Urothelium cell line (cell line): ENCODE data around the gene ANXA3.
"Not testable (repeated sequence)": the region's sequence is repeated elsewhere in the genome, so short reads cannot be mapped to it uniquely, and the experiment has no call there.

Source experiments
- DNase-seq: peaks from one replicate; pipeline ENCODE4 v3.0.0; 2011; ENCODE audit warnings: low spot score, mixed read lengths
- FAIRE-seq: peaks from 2 replicates; lab custom pipeline; 2011; peaks lifted over from hg19 to GRCh38; lab: Jason Lieb, UNC

ANXA3 gene, protein sequence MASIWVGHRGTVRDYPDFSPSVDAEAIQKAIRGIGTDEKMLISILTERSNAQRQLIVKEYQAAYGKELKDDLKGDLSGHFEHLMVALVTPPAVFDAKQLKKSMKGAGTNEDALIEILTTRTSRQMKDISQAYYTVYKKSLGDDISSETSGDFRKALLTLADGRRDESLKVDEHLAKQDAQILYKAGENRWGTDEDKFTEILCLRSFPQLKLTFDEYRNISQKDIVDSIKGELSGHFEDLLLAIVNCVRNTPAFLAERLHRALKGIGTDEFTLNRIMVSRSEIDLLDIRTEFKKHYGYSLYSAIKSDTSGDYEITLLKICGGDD

GRCh38 chr4:78551420-78552351 is at the start of gene ANXA3:
TSS of gene ANXA3 (plus strand) at chr4:78551770. CDS start at chr4:78554474, 2,704 bp downstream.
- FAIRE-seq (peak; percentile 27), DNase-seq (peak; percentile 39)

- DNase-seq, FAIRE-seq: not testable (repeated sequence)
Observed at GRCh38 chr4:78506260-78506659, 45.3 kb upstream of the ANXA3 start.

- DNase-seq (no peak), FAIRE-seq (no peak)
Observed at GRCh38 chr4:78509043-78509442, 42.5 kb upstream of the ANXA3 start.

DNA sequence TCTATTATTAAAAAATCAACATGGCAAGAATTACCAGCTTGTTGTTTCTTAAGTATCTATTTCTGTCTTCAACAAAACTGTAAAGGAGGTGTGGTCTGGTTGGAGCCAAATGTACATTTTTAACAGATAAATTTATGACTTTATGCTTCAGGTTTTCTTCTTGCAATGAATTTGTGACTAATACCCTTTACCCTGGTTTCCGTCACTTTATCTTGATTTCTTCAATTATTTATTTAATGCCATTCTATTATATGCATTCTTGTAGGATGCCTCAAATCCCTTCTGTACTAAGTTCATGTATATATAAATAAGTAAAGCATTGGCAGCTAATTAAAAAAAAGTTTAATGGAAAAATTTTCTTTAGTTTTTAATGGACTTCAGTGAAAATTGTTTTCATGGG is 41.5 kb upstream of the ANXA3 start:
- no peak for DNase-seq
- FAIRE-seq, result no peak

- DNase-seq (no peak), FAIRE-seq (no peak)
Observed at GRCh38 chr4:78510681-78511080, 40.9 kb upstream of the ANXA3 start.

DNA sequence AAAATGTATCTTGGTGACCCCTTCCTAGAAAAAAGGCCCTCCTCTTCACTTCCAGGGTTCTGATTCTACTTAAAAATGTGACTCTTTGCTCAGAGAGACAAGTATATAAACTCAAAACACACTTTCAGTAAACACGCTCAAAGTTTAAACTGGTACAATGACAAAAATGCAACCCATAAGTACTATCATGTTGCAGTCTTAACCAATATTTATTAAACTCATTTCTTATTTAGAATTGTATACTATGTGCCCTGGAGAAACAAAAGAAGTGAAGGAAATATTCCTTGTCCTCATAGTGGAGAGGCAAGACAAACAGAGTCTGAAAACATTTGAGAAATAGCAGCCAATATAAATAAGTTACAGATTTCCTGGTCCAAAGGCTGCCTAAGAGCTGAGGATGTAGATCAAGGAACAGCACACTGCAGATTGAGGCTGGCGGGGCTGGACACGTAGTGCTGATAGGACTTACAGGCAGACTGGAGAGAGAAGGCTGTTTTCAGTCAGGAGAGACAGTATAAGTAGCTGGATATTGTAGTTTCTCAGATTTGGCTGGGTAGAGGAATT is 39.1 kb upstream of the ANXA3 start:
- no peak for DNase-seq
- FAIRE-seq, result no peak

DNA sequence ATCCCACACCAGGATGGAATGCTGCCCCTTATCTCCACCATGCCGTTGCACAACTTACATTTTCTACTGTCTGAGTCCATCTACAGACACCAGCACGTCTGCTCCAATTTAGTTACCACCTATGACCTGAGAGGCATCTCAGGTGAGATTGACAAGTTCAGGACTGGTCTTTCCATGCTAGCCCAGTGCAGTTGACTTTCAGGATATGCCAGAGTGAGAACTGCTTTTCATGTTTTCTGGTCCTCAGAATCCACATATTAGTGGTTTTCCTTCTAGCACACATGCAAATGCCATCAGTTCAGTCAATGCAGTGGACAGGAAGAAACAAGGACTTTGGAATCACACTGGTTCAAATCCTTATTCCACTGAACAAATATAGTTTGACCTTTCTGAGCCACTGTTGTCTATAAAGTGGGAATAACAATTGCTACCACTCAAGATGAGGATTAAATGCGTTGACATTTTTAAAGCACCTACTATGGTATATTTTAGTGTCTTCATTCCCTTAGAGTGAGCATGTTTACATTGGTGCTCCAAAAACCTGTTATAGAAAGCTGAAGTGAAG is 38.1 kb upstream of the ANXA3 start:
- FAIRE-seq, result no peak
- DNase-seq, result no peak

GRCh38 chr4:78517050-78517652 is 34.4 kb upstream of the ANXA3 start:
- FAIRE-seq (no peak), DNase-seq (peak; percentile 36)

- no peak for FAIRE-seq
Observed at GRCh38 chr4:78518561-78518960, 33.0 kb upstream of the ANXA3 start.

GRCh38 chr4:78519962-78520361 is 31.6 kb upstream of the ANXA3 start:
- DNase-seq, result no peak
- FAIRE-seq, result no peak

More at GRCh38 chr4:78518561-78518960, 33.0 kb upstream of the ANXA3 start:
- no peak for DNase-seq

- FAIRE-seq (no peak), DNase-seq (no peak)
Observed at GRCh38 chr4:78520808-78521226, 30.8 kb upstream of the ANXA3 start.

GRCh38 chr4:78524009-78524408 is 27.6 kb upstream of the ANXA3 start:
- no peak for DNase-seq
- FAIRE-seq, result no peak

GRCh38 chr4:78525559-78525958 is 26.0 kb upstream of the ANXA3 start:
- DNase-seq (no peak), FAIRE-seq (no peak)

- no peak for FAIRE-seq
Observed at GRCh38 chr4:78527103-78527502, 24.5 kb upstream of the ANXA3 start.

GRCh38 chr4:78527555-78527954 is 24.0 kb upstream of the ANXA3 start:
- no peak for DNase-seq
- no peak for FAIRE-seq

More at GRCh38 chr4:78527103-78527502, 24.5 kb upstream of the ANXA3 start:
- no peak for DNase-seq

DNA sequence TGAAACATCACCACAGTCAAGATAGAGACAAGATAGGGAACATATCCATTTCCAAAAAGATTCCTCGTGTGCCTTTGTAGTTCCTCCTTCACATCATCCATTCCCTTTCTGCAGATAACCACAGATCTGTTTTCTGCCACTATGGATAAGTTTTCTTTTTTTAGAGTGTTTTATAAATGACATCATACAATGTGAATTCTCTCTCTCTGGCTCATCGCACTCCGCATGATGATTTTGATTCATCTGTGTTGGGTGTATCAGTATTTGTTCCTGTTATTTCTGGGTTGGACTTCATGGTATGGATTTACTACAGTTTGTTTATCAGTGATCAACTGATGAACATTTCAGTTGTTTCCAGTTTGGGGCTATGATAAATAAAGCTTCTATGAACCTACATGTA is 23.2 kb upstream of the ANXA3 start:
- DNase-seq, result no peak
- FAIRE-seq, result no peak

DNA sequence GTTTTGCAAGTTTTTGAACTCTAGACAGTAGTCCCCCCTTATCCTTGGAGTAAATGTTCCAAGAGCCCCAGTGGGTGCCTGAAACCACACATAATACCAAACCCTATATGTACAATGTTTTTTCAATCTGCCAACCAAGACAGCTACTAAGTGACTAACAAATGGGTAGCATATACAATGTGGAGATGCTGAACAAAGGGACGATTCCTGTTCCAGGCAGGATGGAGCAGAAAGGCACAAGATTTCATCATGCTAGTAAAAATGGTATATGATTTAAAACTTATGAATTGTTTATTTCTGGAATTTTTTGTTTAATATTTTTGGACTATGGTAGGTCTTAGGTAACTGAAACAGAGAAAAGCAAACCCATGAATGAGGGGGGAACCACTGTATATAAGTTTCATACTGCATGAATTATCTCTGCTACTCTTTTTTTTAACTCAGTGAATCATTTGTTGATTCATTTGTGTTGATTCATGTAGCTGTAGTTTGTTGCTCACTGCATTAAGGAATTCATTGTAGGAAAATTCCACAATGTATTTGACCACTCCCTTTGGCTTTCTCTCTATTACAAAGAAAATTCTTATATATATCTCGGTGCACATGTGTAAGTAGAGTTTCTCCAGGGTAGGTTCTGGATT is 21.9 kb upstream of the ANXA3 start:
- FAIRE-seq, result no peak
- DNase-seq, result no peak

DNA sequence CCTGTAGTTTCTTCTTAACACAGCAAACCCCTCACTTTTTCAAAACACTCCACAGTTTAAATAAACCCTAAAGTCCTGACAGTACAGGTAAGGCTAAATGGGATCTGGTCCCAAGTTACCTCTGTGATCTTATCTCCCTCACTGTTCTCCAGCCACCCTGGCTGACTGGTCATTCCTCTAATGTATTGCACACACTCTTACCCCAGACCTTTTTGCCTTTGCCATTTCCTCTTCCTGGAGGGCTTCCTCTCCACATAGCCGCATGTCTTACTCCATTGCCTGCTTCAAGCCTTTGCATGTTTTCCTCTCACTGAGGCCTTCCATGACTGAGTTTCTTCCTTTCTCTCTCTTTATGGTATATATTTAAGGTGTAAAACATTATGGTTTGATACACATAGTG is 19.5 kb upstream of the ANXA3 start:
- FAIRE-seq (no peak), DNase-seq (no peak)

- no peak for DNase-seq
- no peak for FAIRE-seq
Observed at GRCh38 chr4:78533854-78534253, 17.7 kb upstream of the ANXA3 start.

GRCh38 chr4:78534286-78534955 is 17.1 kb upstream of the ANXA3 start:
- FAIRE-seq (peak; percentile 44), DNase-seq (peak; percentile 83)
